Neural cell (in vitro differentiated cells): Measurements from ENCODE around the gene PPP2R2D. TPM values are rescaled to one million over a fixed set of nuclear protein-coding genes. Genes with fewer than 3 reads are reported as not detected.

Experiments
- H2AFZ ChIP-seq: fragments of 200-600, 300-800 bp; sonication (generic), shearing (Covaris generic); 2 replicates; pipeline ENCODE4 v1.6.0; 2014; ENCODE audit warnings: low read depth, mild to moderate bottlenecking, antibody characterized with exemption, low read length, moderate library complexity
- H3F3A ChIP-seq: fragments of 200-600 bp; shearing (Covaris generic); 2 replicates; pipeline ENCODE4 v1.6.1; 2016; ENCODE audit warnings: mild to moderate bottlenecking, moderate library complexity, mixed read lengths, antibody characterized with exemption, low read length; ENCODE audit not compliant: insufficient read depth, poor library complexity, severe bottlenecking
- H3K27ac ChIP-seq: fragments of 200-600, 300-800 bp; sonication (generic), shearing (Covaris generic); 2 replicates; pipeline ENCODE4 v1.5.1; 2014; ENCODE audit warnings: mild to moderate bottlenecking, low read length, moderate library complexity
- H3K27me3 ChIP-seq: fragments of 300-800, 200-600 bp; sonication (generic), shearing (Covaris generic); 2 replicates; pipeline ENCODE4 v1.6.0; 2014; ENCODE audit warnings: mild to moderate bottlenecking, low read depth, low read length, moderate library complexity; ENCODE audit not compliant: insufficient read depth
- H3K36me3 ChIP-seq: fragments of 300-800, 200-600 bp; sonication (generic), shearing (Covaris generic); 2 replicates; pipeline ENCODE4 v1.5.1; 2014; ENCODE audit warnings: mild to moderate bottlenecking, antibody characterized with exemption, low read length, moderate library complexity; ENCODE audit not compliant: insufficient read depth
- H3K4me2 ChIP-seq: fragments of 300-800, 200-600 bp; sonication (generic), shearing (Covaris generic); 2 replicates; pipeline ENCODE4 v1.6.0; 2014; ENCODE audit warnings: mild to moderate bottlenecking, low read length
- H3K4me3 ChIP-seq: fragments of 300-800, 200-600 bp; sonication (generic), shearing (Covaris generic); 2 replicates; pipeline ENCODE4 v1.5.1; 2014; ENCODE audit warnings: mild to moderate bottlenecking, low read length, moderate library complexity
- H3K79me2 ChIP-seq: fragments of 200-600 bp; shearing (Covaris generic); replicated peaks from 2 replicates; pipeline ENCODE4 v1.6.0; 2014; ENCODE audit warnings: mild to moderate bottlenecking, low read length, moderate library complexity; ENCODE audit not compliant: insufficient read depth
- H3K9ac ChIP-seq: fragments of 300-800, 200-600 bp; sonication (generic), shearing (Covaris generic); 2 replicates; pipeline ENCODE4 v1.6.1; 2016; ENCODE audit warnings: mild to moderate bottlenecking, low read length, mixed read lengths
- H3K9me2 ChIP-seq: fragments of 200-600 bp; shearing (Covaris generic); 2 replicates; pipeline ENCODE4 v1.6.1; 2016; ENCODE audit warnings: mild to moderate bottlenecking, low read length, mixed read lengths; ENCODE audit not compliant: insufficient read depth
- H3K9me3 ChIP-seq: fragments of 200-600, 300-800 bp; sonication (generic), shearing (Covaris generic); 2 replicates; pipeline ENCODE4 v1.6.1; 2016; ENCODE audit warnings: mild to moderate bottlenecking, mixed run types, low read length, moderate library complexity, mixed read lengths
- H4K20me1 ChIP-seq: fragments of 200-600 bp; shearing (Covaris generic); 2 replicates; pipeline ENCODE4 v1.6.1; 2016; ENCODE audit warnings: mild to moderate bottlenecking, mixed run types; ENCODE audit not compliant: insufficient read depth
- CTCF ChIP-seq: fragments of 450-650 bp; IDR thresholded peaks from 2 replicates; pipeline ENCODE4 v1.5.1; 2014; ENCODE audit warnings: antibody characterized with exemption, mild to moderate bottlenecking, moderate library complexity; ENCODE audit not compliant: poor library complexity, severe bottlenecking
- EP300 ChIP-seq: fragments of 450-650 bp; conservative IDR thresholded peaks from 2 replicates; pipeline ENCODE4 v1.6.1; 2014; ENCODE audit warnings: antibody characterized with exemption, mild to moderate bottlenecking, moderate library complexity; ENCODE audit not compliant: poor library complexity, severe bottlenecking
- EZH2 ChIP-seq: fragments of 200-600, 300-800 bp; shearing (Covaris generic), sonication (generic); IDR thresholded peaks from 2 replicates; pipeline ENCODE4 v1.6.1; 2014; ENCODE audit warnings: antibody characterized with exemption, low read length, borderline replicate concordance, mild to moderate bottlenecking; ENCODE audit not compliant: insufficient read depth, poor library complexity, severe bottlenecking
- MXI1 ChIP-seq: fragments of 450-650 bp; conservative IDR thresholded peaks from 2 replicates; pipeline ENCODE4 v1.6.1; 2014; ENCODE audit warnings: antibody characterized with exemption, mild to moderate bottlenecking; ENCODE audit not compliant: poor library complexity, severe bottlenecking
- POLR2AphosphoS5 ChIP-seq: IDR thresholded peaks from 2 replicates; pipeline ENCODE4 v1.6.1; 2012
- RAD21 ChIP-seq: fragments of 450-650 bp; conservative IDR thresholded peaks from 2 replicates; pipeline ENCODE4 v1.6.1; 2014; ENCODE audit warnings: antibody characterized with exemption, mild to moderate bottlenecking, moderate library complexity
- SMC3 ChIP-seq: fragments of 450-650 bp; conservative IDR thresholded peaks from 2 replicates; pipeline ENCODE4 v1.6.1; 2014; ENCODE audit warnings: antibody characterized with exemption, mild to moderate bottlenecking, moderate library complexity; ENCODE audit not compliant: poor library complexity
- TAF1 ChIP-seq: IDR thresholded peaks from 2 replicates; pipeline ENCODE4 v1.6.1; 2012; ENCODE audit warnings: low read depth
- polyA plus RNA-seq: library from polyadenylated mRNA; depleted of rRNA; stranded (reverse); fragments of >200 nt; gene quantifications from 2 replicates; pipeline ENCODE4 v1.2.3, GENCODE V29; 2014
- TF ChIP-seq, protein P1 (sequence below): IDR thresholded peaks from 2 replicates; pipeline ENCODE4 v1.6.1; 2012; ENCODE audit warnings: borderline replicate concordance

The PPP2R2D gene
- polyA plus RNA-seq, 1 donor from 2014 or later, result 71.7 TPM

- H3K36me3 ChIP-seq, result no peaks in the 10 kb centered on the region
- H3K4me2 ChIP-seq, result no peak overlapping the region
- no peaks in the 10 kb centered on the region for H3F3A ChIP-seq
- no peaks in the 10 kb centered on the region for H3K79me2 ChIP-seq
- TF ChIP-seq MXI1, result no peak
- no peak for TF ChIP-seq SMC3
- no peak for TF ChIP-seq RAD21
- TF ChIP-seq, protein P1, sequence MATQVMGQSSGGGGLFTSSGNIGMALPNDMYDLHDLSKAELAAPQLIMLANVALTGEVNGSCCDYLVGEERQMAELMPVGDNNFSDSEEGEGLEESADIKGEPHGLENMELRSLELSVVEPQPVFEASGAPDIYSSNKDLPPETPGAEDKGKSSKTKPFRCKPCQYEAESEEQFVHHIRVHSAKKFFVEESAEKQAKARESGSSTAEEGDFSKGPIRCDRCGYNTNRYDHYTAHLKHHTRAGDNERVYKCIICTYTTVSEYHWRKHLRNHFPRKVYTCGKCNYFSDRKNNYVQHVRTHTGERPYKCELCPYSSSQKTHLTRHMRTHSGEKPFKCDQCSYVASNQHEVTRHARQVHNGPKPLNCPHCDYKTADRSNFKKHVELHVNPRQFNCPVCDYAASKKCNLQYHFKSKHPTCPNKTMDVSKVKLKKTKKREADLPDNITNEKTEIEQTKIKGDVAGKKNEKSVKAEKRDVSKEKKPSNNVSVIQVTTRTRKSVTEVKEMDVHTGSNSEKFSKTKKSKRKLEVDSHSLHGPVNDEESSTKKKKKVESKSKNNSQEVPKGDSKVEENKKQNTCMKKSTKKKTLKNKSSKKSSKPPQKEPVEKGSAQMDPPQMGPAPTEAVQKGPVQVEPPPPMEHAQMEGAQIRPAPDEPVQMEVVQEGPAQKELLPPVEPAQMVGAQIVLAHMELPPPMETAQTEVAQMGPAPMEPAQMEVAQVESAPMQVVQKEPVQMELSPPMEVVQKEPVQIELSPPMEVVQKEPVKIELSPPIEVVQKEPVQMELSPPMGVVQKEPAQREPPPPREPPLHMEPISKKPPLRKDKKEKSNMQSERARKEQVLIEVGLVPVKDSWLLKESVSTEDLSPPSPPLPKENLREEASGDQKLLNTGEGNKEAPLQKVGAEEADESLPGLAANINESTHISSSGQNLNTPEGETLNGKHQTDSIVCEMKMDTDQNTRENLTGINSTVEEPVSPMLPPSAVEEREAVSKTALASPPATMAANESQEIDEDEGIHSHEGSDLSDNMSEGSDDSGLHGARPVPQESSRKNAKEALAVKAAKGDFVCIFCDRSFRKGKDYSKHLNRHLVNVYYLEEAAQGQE, result no peak
- no peak for TF ChIP-seq POLR2AphosphoS5
- no peak for TF ChIP-seq EZH2
- TF ChIP-seq EP300, result no peak
- no peak for TF ChIP-seq CTCF
- no peak for TF ChIP-seq TAF1
- no peak overlapping the region for H3K27ac ChIP-seq
- no peaks in the 10 kb centered on the region for H3K27me3 ChIP-seq
- H3K9ac ChIP-seq, result no peak overlapping the region
- H4K20me1 ChIP-seq, result no peaks in the 10 kb centered on the region
- no peak overlapping the region for H2AFZ ChIP-seq
- no peaks in the 10 kb centered on the region for H3K9me3 ChIP-seq
- H3K9me2 ChIP-seq, result no peaks in the 10 kb centered on the region
- no peak overlapping the region for H3K4me3 ChIP-seq
Observed at GRCh38 chr10:131852176-131852822, 48.5 kb upstream of the PPP2R2D start.

GRCh38 chr10:131852823-131853609 is 47.8 kb upstream of the PPP2R2D start:
- Histone ChIP-seq H3K79me2 (no peaks in the 10 kb centered on the region), H3K9me2 (no peaks in the 10 kb centered on the region), H3K27me3 (no peaks in the 10 kb centered on the region), H4K20me1 (no peaks in the 10 kb centered on the region), H3K36me3 (no peaks in the 10 kb centered on the region), H3K9me3 (no peaks in the 10 kb centered on the region), H3K4me3 (no peak overlapping the region), H2AFZ (no peak overlapping the region), H3K4me2 (no peak overlapping the region), H3K27ac (no peak overlapping the region), H3K9ac (no peak overlapping the region), H3F3A (no peaks in the 10 kb centered on the region)
- TF ChIP-seq, protein P1, result no peak
- TF ChIP-seq POLR2AphosphoS5 (no peak), MXI1 (no peak), CTCF (no peak)
